ENCODE data around the gene FLT1.

The FLT1 gene

GRCh38 chr13:28314879-28315278 is 180.0 kb downstream of the FLT1 start:
- no peak for DNase-seq

GRCh38 chr13:28313579-28313978 is 181.3 kb downstream of the FLT1 start:
- DNase-seq, result peak; percentile 28 to 46

- no peak for DNase-seq
These were observed 188.6 kb downstream of the FLT1 start for GRCh38 chr13:28306325-28306724.

DNA sequence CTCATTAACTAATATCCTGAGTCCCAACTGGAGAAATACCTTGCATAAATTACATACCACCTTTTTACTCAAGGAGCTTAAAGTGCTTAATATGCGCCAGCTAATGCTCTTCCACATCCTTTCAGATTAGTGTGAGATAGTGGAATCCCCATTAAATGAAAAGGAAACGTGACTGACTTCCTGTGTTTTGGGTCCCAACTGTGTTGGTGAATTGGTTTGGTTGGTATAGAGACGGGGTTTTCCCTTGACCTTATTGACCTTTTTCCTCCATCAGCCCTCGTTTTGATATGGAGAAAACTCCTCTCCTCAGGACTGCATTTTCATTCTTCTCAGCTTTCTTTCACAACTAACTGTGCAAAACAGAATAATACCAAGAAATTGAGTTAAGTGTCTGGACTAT is 193.1 kb downstream of the FLT1 start:
- no peak for DNase-seq

DNA sequence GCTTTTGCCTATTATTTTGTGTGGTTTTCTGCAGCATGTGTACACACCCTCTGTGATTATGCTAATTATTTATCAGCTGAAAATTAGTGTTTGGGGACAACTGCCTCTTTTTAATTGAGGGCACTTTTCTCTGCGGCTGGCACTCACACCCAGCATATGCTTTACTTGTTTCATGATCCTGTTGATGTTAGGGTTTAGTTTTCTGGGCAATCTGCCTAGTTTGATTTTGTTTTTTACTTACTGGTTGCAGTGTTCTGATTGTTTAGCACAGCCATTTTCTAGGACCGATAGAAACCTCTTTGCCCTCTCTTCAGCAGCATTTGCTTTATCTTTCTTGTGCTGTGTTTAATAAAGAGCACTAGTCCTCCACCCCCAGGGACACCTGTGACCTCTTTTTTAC is 195.0 kb downstream of the FLT1 start:
- DNase-seq, result no peak

- DNase-seq, result no peak
These were observed 197.6 kb downstream of the FLT1 start for GRCh38 chr13:28297341-28297740.

- peak in 1 of 2 experiments; percentile 42 for DNase-seq
These were observed 208.7 kb downstream of the FLT1 start for GRCh38 chr13:28286263-28286662.

DNA sequence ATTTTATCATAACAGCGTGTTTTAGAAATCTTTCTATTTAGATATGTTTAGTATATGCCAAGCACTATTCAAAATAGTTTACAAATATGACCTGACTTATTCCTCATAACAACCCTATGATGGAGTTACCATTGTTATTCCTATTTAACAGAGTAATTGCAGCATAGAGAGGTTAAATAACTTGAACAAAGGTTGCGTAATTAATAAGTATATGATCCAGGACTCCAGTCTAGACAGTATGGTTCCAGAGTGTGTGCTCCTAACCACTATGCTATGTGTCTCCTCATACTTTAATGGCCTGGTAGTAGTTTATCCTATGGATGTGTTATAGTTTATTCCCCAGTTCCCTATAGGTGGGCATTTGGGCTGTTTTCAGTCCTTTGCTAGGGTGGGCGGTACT is 211.3 kb downstream of the FLT1 start:
- no peak for DNase-seq

DNA sequence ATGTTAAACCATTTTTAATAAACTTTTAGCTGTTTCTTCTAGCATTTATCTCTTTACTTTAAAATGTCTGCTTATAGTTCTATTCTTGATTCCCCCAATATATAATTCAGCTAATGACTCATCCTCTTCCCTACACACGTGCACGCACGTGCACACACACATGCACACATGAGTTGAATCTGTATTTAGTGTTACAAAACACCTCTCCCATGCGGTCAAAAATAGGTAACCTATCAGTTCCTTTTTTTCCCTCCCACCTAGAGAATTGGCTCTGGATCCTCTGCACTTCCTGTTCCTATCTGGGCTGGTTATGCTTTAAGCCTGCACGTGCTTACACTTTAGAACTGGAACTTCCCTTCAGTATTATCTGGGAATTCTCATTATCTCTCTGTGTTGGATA is 212.5 kb downstream of the FLT1 start:
- peak in 1 of 2 experiments; percentile 23 for DNase-seq

DNA sequence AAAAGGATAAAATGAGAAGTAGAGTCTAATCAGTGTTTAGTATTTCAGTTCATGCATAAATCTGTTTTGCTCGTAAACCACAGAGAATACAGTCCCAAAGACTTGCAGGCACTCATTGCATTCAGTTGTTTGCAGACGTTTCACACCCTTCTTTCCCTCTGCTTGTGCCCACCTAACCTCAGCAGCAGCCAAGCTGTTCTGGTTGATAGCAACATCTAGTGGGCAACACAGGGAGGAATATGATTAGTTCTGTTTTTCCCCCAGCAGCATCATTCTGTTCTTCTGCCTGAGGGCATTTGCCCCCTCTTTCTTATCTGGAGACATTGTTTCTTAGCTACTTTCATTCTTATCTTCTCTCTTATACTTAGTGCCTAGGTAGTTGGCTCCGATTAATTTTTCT is 221.0 kb downstream of the FLT1 start:
- peak; percentile 29 to 55 for DNase-seq

DNA sequence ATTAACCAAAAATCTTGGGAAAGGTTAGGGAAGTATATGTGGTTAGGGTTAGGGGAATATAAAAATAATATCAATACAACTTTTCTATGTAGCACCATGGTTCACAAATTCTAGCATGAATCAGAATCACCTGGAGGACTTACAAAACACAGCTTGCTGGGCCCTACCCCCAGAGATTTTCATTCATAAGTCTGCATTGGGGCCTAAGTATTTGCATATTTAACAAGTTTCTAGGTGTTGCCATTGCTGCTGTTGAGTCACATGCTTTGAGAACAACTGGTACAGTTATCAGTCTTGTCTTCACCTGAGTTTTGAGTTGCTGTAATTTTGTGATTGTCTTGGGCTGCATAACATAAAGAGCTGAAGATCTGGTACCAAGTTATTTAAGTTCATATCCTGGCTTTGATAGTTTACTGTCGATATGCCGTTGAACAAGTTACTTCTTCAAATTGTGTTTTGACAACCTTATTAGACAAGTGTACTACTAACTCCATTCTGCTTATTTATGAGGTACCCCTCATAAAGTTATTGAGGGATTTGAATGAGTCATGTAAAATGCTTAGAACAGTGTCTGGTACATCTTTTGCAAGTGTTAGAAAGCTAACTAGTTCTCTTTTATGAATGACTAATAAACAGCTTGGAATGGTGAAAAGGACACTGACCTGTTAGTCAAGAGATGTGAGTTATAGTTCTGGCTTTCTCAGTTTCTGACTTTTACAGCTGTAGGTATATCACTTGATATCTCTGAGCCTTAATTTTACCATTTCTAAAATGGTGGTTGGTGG is 223.7 kb downstream of the FLT1 start:
- peak; percentile 42 to 49 for DNase-seq

GRCh38 chr13:28268800-28269223 is 226.1 kb downstream of the FLT1 start:
- no peak for DNase-seq

DNA sequence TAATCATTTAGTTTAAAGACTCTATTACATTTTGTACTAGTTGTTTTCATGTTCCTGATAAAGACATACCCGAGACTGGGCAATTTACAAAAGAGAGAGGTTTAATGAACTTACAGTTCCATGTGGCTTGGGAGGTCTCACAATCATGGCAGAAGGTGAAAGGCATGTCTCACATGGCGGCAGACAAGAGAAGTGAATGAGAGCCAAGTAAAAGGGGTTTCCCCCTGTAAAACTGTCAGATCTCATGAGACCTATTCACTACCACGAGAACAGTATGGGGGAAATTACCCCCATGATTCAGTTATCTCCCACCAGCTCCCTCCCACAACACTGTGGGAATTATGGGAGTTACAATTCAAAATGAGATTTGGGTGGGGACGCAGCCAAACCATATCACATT is 227.4 kb downstream of the FLT1 start:
- DNase-seq, result peak in 1 of 2 experiments; percentile 63

DNA sequence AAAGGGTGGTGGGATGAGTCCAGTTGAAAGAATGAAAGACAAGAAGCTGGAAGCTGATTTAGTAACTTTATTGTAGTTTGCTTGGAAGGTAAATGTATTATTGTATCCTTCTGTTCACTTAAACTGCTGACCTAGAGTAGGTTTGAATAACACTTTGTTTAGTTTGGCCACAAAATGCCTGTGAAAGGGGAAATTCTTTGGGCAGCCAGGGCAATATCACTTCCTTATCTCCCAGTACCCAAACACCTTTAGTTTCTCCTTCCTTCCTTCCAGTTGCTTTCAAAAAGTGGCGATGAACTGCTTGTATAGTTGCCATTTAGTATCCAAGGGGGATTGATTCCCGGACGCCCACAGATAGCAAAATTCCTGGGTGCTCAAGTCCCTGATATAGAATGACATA is 236.5 kb downstream of the FLT1 start:
- DNase-seq, result no peak

DNA sequence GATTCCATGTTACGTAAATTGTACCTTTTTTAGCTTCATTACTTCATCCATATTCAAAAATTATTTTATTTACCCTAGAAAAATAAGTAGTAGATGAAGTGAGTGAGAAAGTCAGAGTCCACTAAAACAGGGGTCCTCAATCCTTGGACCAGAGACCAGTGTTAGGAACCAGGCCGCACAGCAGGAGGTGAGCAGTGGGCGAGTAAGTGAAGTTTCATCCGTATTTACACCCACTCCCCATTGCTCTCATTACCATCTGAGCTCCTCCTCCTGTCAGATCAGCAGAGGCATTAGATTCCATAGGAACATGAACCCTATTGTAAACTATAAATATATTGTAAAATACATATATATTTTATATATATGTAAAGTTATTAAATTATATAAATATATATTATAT is 237.6 kb downstream of the FLT1 start:
- no peak for DNase-seq

GRCh38 chr13:28252547-28252946 is 242.4 kb downstream of the FLT1 start:
- no peak for DNase-seq

DNA sequence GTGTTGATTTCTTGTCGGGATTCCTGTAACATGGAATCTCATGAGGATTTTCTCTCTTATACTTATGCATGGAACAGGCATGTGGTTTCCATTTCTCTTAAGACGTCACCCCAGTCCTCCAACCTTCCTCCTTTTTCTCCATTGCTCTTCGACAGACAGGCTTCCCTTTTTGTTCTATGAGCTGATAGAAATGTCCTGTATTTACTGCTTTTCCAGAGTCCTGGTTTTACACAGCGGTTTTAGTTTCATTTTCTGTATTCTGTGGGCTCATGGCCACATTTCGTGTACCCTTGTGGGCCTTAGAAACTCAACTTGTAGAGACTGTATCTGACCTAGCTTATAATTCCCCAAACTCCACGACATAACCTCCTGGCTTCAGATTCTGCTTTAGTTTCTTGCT is 243.5 kb downstream of the FLT1 start:
- no peak for DNase-seq

GRCh38 chr13:28250542-28250941 is 244.4 kb downstream of the FLT1 start:
- DNase-seq, result no peak
